ENCODE results near the gene SOCS6. TPM values are rescaled to one million over a fixed set of nuclear protein-coding genes. Genes with fewer than 3 reads are reported as not detected.
"Not testable (repeated sequence)": the region's sequence is repeated elsewhere in the genome, so short reads cannot be mapped to it uniquely, and the experiment has no call there.

The SOCS6 gene
- total and polyA plus RNA-seq, 2 of the 13 experiments (the other 11 are each of a cell fraction or from before 2014, with no cell fraction given), result 18.6 to 38.3 TPM

GRCh38 chr18:70355620-70356385, 67.0 kb downstream of the SOCS6 start:
- H3K27me3 ChIP-seq (ENCODE audit: control insufficient read depth in 1 of 2, insufficient read depth in 2 of 2, low read length in 2 of 2), result no peaks in the 10 kb centered on the region
- no TSS peak for BruUV-seq (replicated peaks)
- no peaks in the 10 kb centered on the region for H3K79me2 ChIP-seq (ENCODE audit: insufficient read depth, low read length)
- H4K20me1 ChIP-seq (ENCODE audit: insufficient read depth, low read length), result no peaks in the 10 kb centered on the region
- no peak for ATAC-seq
- no peak for DNase-seq (ENCODE audit: low spot score)
- H2AFZ ChIP-seq (ENCODE audit: low read length), result no peak overlapping the region
- peaks cover 29% of the 10 kb centered on the region for H3K4me1 ChIP-seq (ENCODE audit: insufficient read depth, low read length)
- H3K9ac ChIP-seq (ENCODE audit: insufficient read depth, low read depth, low read length), result no peak overlapping the region
- no peak overlapping the region for H3K4me2 ChIP-seq (ENCODE audit: low read depth, low read length)
- ChIA-PET CTCF (ENCODE audit: low intra/inter-chr PET ratio, low total read pairs) (no interaction called here), POLR2A (interaction anchor here (1.3 to 2.3 kb wide), 5 partner anchors 18 to 25 kb away, joined by 3 to 8 read pairs (median 4); no protein-coding TSS in a partner anchor)
- WGBS (ENCODE audit: low lambda C conversion rate), result 92% methylated on average over 5 of the region's 5 CpGs
- peaks cover 0 to 2% of the 10 kb centered on the region in 2 experiments; a peak in 1 of 5 replicates for H3K36me3 ChIP-seq (replicated peaks in 1 of 2; ENCODE audit: control insufficient read depth in 1 of 2, insufficient read depth in 2 of 2, low read length in 2 of 2)
- FAIRE-seq, result no peak
- H3K4me3 ChIP-seq (replicated peaks in 1 of 3; ENCODE audit: insufficient read depth in 1 of 3, low read depth in 2 of 3, low read length in 3 of 3), result no peak overlapping the region
- TF ChIP-seq ZNF629 (CRISPR knock-in tag; conservative IDR thresholded peaks at IDR 0.05) (peak; percentile 64), RNF219 (CRISPR knock-in tag; IDR thresholded peaks at IDR 0.05) (no peak), SIX1 (CRISPR knock-in tag; IDR thresholded peaks at IDR 0.05; ENCODE audit: borderline replicate concordance) (peak; percentile 88; the same call in 1 of the 2 replicates), SIX4 (CRISPR knock-in tag; IDR thresholded peaks at IDR 0.05) (peak; percentile 62; the same call in 1 of the 2 replicates)
- intact Hi-C loops (cut with micrococcal nuclease; ENCODE audit: unreplicated experiment), result no loop called here
- in situ Hi-C loops (cut with HindIII; ENCODE audit: extremely low pct_ligation_motif_present, low pct_unique_long_range_greater_than_20kb), result no loop called here
- H3K27ac ChIP-seq (ENCODE audit: extremely low read length, insufficient read depth, low read length), result no peak overlapping the region
- H3K9me3 ChIP-seq (ENCODE audit: low read length), result 0 out of 2 replicates have a peak, but pooled peaks cover 4% of the 10 kb centered on the region

DNA sequence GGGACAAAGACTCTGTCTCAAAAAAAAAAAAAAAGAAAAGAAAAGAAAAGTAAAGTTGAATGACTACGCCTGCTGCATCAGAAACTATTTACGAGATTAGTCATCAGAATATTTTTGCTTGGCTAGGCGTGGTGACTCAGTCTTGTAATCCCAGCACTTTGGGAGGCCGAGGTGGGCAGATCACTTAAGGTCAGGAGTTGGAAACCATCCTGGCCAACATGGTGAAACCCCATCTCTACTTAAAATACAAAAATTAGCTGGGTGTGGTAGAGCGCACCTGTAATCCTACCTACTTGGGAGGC, 69.2 kb downstream of the SOCS6 start:
- 92% methylated on average over 5 of the region's 5 CpGs for WGBS (ENCODE audit: low lambda C conversion rate)
- CTCF ChIA-PET (ENCODE audit: low intra/inter-chr PET ratio, low total read pairs), result interaction anchor here (1.3 kb wide), 1 partner anchor 76 kb away, joined by 3 read pairs; no protein-coding TSS in a partner anchor
- in situ Hi-C loops (cut with HindIII; ENCODE audit: extremely low pct_ligation_motif_present, low pct_unique_long_range_greater_than_20kb); BruUV-seq (replicated peaks); intact Hi-C loops (cut with micrococcal nuclease; ENCODE audit: unreplicated experiment); H3K9me3 ChIP-seq (ENCODE audit: low read length); H3K27me3 ChIP-seq (ENCODE audit: control insufficient read depth in 1 of 2, insufficient read depth in 2 of 2, low read length in 2 of 2); ATAC-seq; H3K4me3 ChIP-seq (replicated peaks in 1 of 3; ENCODE audit: insufficient read depth in 1 of 3, low read depth in 2 of 3, low read length in 3 of 3); H4K20me1 ChIP-seq (ENCODE audit: insufficient read depth, low read length); DNase-seq (ENCODE audit: low spot score); H3K27ac ChIP-seq (ENCODE audit: extremely low read length, insufficient read depth, low read length); FAIRE-seq; H3K36me3 ChIP-seq (replicated peaks in 1 of 2; ENCODE audit: control insufficient read depth in 1 of 2, insufficient read depth in 2 of 2, low read length in 2 of 2); H3K79me2 ChIP-seq (ENCODE audit: insufficient read depth, low read length); H3K4me2 ChIP-seq (ENCODE audit: low read depth, low read length); H3K9ac ChIP-seq (ENCODE audit: insufficient read depth, low read depth, low read length); H2AFZ ChIP-seq (ENCODE audit: low read length): not testable (repeated sequence)
- POLR2A ChIA-PET, result interaction anchor here (2.3 kb wide), 1 partner anchor 19 kb away, joined by 8 read pairs; no protein-coding TSS in a partner anchor
- H3K4me1 ChIP-seq (ENCODE audit: insufficient read depth, low read length), result peaks cover 48% of the 10 kb centered on the region
- TF ChIP-seq, protein P1, sequence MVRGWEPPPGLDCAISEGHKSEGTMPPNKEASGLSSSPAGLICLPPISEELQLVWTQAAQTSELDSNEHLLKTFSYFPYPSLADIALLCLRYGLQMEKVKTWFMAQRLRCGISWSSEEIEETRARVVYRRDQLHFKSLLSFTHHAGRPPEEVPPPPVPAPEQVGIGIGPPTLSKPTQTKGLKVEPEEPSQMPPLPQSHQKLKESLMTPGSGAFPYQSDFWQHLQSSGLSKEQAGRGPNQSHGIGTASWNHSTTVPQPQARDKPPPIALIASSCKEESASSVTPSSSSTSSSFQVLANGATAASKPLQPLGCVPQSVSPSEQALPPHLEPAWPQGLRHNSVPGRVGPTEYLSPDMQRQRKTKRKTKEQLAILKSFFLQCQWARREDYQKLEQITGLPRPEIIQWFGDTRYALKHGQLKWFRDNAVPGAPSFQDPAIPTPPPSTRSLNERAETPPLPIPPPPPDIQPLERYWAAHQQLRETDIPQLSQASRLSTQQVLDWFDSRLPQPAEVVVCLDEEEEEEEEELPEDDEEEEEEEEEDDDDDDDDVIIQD (CRISPR knock-in tag; IDR thresholded peaks at IDR 0.05; ENCODE audit: low read depth), result peak; percentile 76; the same call in 1 of the 2 replicates
- peak; percentile 54 for TF ChIP-seq FOSL2 (CRISPR knock-in tag; IDR thresholded peaks at IDR 0.05)
- peak; percentile 9; the same call in 1 of the 2 replicates for TF ChIP-seq MAFF (IDR thresholded peaks at IDR 0.05; ENCODE audit: low read depth, low read length)
- 0 out of 4 replicates have a peak, but pooled peaks of 1 of the 2 experiments have one; percentile 9 for TF ChIP-seq MAFK (conservative IDR thresholded peaks at IDR 0.05 in 1 of 2, IDR thresholded peaks at IDR 0.05 in 1 of 2; ENCODE audit: low read length in 2 of 2)

All from HepG2 (cell line).